ENCODE results near the gene CDH23.

DNA sequence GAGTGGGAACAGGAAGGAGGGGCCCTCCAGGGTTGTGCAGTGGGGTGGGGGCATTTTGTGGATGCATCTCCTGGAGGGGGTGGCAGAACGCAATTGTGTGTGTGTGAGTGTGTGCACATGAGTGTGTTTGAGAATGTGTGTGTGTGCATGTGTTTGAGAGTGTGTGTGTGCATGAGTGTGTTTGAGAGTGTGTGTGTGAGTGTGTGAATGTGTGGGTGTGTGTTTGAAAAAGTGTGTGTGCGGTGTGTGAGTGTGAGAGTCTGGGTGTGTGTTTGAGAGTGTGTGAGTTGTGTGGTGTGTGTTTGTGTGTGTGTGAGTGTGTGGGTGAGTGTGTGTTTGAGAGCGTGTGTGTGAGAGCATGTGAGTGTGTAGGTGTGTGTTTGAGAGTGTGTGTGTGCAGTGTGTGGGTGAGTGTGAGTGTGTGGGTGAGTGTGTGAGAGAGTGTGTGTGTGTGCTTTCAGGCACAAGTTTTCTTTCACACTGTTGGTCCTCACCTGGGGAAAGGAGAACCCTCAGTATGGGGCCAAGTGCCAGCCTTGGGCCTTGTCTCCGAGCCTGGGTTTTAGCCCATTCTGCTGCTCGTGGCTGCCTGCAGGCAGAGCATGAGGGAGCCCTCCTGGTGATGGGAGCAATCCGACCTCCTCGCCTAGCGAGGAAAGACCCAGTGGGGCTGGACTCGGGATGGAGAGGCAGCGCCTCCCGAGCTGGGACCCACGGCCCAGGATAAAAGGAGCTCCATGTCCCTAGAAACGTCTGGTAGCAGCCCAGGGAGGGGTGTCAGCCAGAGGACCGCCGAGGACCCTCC is 35.6 kb downstream of the CDH23 start:
- TF ChIP-seq POLR2A (IDR thresholded peaks at IDR 0.05; ENCODE audit: low read length) (no peak), GATA1 (IDR thresholded peaks at IDR 0.05; ENCODE audit: low read depth, low read length) (no peak)

Measured in erythroblast (primary cell).